COLO829 (cell line): ENCODE data around the gene CCL3.
A peak's percentile ranks its signal among the peaks of the same experiment; 100 is the strongest.
"Not testable (repeated sequence)": the region's sequence is repeated elsewhere in the genome, so short reads cannot be mapped to it uniquely, and the experiment has no call there.

Experiments used
- DNase-seq: peaks from one replicate; pipeline ENCODE4 v3.0.0; 2012; ENCODE audit warnings: low spot score

CCL3 gene

GRCh38 chr17:36089888-36090836 is at the start of gene CCL3:
TSS of gene CCL3 (minus strand) at chr17:36090143. CDS start at chr17:36090058, 85 bp downstream.
- no peak for DNase-seq

GRCh38 chr17:36136439-36136838 is 46.5 kb upstream of the CCL3 start:
- DNase-seq, result no peak

- DNase-seq, result no peak
Measured at GRCh38 chr17:36136036-36136435, 46.1 kb upstream of the CCL3 start.

GRCh38 chr17:36135465-36135864 is 45.5 kb upstream of the CCL3 start:
- no peak for DNase-seq

- peak; percentile 83 for DNase-seq
Measured at GRCh38 chr17:36133602-36134236, 43.8 kb upstream of the CCL3 start.

- DNase-seq, result no peak
Measured at GRCh38 chr17:36132421-36132831, 42.5 kb upstream of the CCL3 start.

- DNase-seq, result no peak
Measured at GRCh38 chr17:36131931-36132330, 42.0 kb upstream of the CCL3 start.

GRCh38 chr17:36131421-36131820 is 41.5 kb upstream of the CCL3 start:
- DNase-seq, result no peak

GRCh38 chr17:36130346-36130745 is 40.4 kb upstream of the CCL3 start:
- DNase-seq, result no peak

- DNase-seq, result no peak
Measured at GRCh38 chr17:36129616-36130015, 39.7 kb upstream of the CCL3 start.

GRCh38 chr17:36128411-36128978 is 38.6 kb upstream of the CCL3 start:
- no peak for DNase-seq

GRCh38 chr17:36127911-36128310 is 38.0 kb upstream of the CCL3 start:
- no peak for DNase-seq

- DNase-seq, result no peak
Measured at GRCh38 chr17:36127199-36127893, 37.4 kb upstream of the CCL3 start.

- DNase-seq, result no peak
Measured at GRCh38 chr17:36124879-36125824, 35.2 kb upstream of the CCL3 start.

- DNase-seq, result no peak
Measured at GRCh38 chr17:36123431-36123830, 33.5 kb upstream of the CCL3 start.

GRCh38 chr17:36121099-36121498 is 31.2 kb upstream of the CCL3 start:
- DNase-seq, result not testable (repeated sequence)

GRCh38 chr17:36120221-36120620 is 30.3 kb upstream of the CCL3 start:
- DNase-seq, result no peak

- no peak for DNase-seq
Measured at GRCh38 chr17:36118477-36119353, 28.8 kb upstream of the CCL3 start.

- DNase-seq, result no peak
Measured at GRCh38 chr17:36117505-36118382, 27.8 kb upstream of the CCL3 start.
